ENCODE results near the gene MAP4. TPM values are rescaled to one million over a fixed set of nuclear protein-coding genes. Genes with fewer than 3 reads are reported as not detected.
"Not testable (repeated sequence)": the region's sequence is repeated elsewhere in the genome, so short reads cannot be mapped to it uniquely, and the experiment has no call there.

MAP4 gene
- polyA plus RNA-seq (2013, experiment 1 of 4): 140 TPM
- 140 TPM for polyA plus RNA-seq (2013, experiment 2 of 4)
- polyA plus RNA-seq (2013, experiment 3 of 4): 95.1 TPM
- 108 TPM for polyA plus RNA-seq (2013, experiment 4 of 4)

GRCh38 chr3:48016301-48016973, at the start of gene MAP4:
TSS of gene MAP4 (minus strand) at chr3:48016416. CDS start at chr3:47998860, 17,556 bp downstream.
- 83 to 92% methylated on average over 3 to 4 of the region's 4 CpGs for WGBS, 2 experiments
- no peaks in the 10 kb centered on the region for H3K4me1 ChIP-seq (ENCODE audit: control insufficient read depth, insufficient read depth, low read length)

GRCh38 chr3:48065035-48065434, 48.8 kb upstream of the MAP4 start:
- no peaks in the 10 kb centered on the region for H3K9me3 ChIP-seq (ENCODE audit: control insufficient read depth, low read length)
- H3K36me3 ChIP-seq (ENCODE audit: control insufficient read depth, insufficient read depth, low read length): peaks cover 5% of the 10 kb centered on the region
- H3K27ac ChIP-seq (ENCODE audit: insufficient read depth, low read depth, low read length, poor library complexity, severe bottlenecking): no peak overlapping the region
- H3K27me3 ChIP-seq (ENCODE audit: control insufficient read depth, insufficient read depth, low read length, poor library complexity, severe bottlenecking): no peaks in the 10 kb centered on the region
- no peak overlapping the region for H3K4me3 ChIP-seq (ENCODE audit: insufficient read depth, low read depth, low read length)
- WGBS, 2 experiments: 95 to 100% methylated on average over 1 of the region's 1 CpG
- no peaks in the 10 kb centered on the region for H3K4me1 ChIP-seq (ENCODE audit: control insufficient read depth, insufficient read depth, low read length)

More at GRCh38 chr3:48016301-48016973, at the start of gene MAP4:
- H3K4me3 ChIP-seq (ENCODE audit: insufficient read depth, low read depth, low read length): no peak within 1 kb of the TSS
- no peaks in the 10 kb centered on the region for H3K36me3 ChIP-seq (ENCODE audit: control insufficient read depth, insufficient read depth, low read length)
- no peaks in the 10 kb centered on the region for H3K9me3 ChIP-seq (ENCODE audit: control insufficient read depth, low read length)
- no peaks in the 10 kb centered on the region for H3K27me3 ChIP-seq (ENCODE audit: control insufficient read depth, insufficient read depth, low read length, poor library complexity, severe bottlenecking)
- H3K27ac ChIP-seq (ENCODE audit: insufficient read depth, low read depth, low read length, poor library complexity, severe bottlenecking): no peak within 1 kb of the TSS

GRCh38 chr3:48064292-48064829, 48.1 kb upstream of the MAP4 start:
- Histone ChIP-seq H3K4me1 (ENCODE audit: control insufficient read depth, insufficient read depth, low read length) (no peaks in the 10 kb centered on the region), H3K4me3 (ENCODE audit: insufficient read depth, low read depth, low read length) (no peak overlapping the region), H3K27ac (ENCODE audit: insufficient read depth, low read depth, low read length, poor library complexity, severe bottlenecking) (no peak overlapping the region), H3K27me3 (ENCODE audit: control insufficient read depth, insufficient read depth, low read length, poor library complexity, severe bottlenecking) (no peaks in the 10 kb centered on the region), H3K9me3 (ENCODE audit: control insufficient read depth, low read length) (no peaks in the 10 kb centered on the region), H3K36me3 (ENCODE audit: control insufficient read depth, insufficient read depth, low read length) (peaks cover 5% of the 10 kb centered on the region)
- 96 to 99% methylated on average over 3 of the region's 3 CpGs for WGBS, 2 experiments

- not testable (repeated sequence) for H3K9me3 ChIP-seq (ENCODE audit: control insufficient read depth, low read length); H3K36me3 ChIP-seq (ENCODE audit: control insufficient read depth, insufficient read depth, low read length); H3K27me3 ChIP-seq (ENCODE audit: control insufficient read depth, insufficient read depth, low read length, poor library complexity, severe bottlenecking); H3K27ac ChIP-seq (ENCODE audit: insufficient read depth, low read depth, low read length, poor library complexity, severe bottlenecking); H3K4me3 ChIP-seq (ENCODE audit: insufficient read depth, low read depth, low read length); H3K4me1 ChIP-seq (ENCODE audit: control insufficient read depth, insufficient read depth, low read length)
- WGBS, 2 experiments: 96 to 98% methylated on average over 29 to 33 of the region's 33 CpGs
Measured at GRCh38 chr3:48061586-48061985, 45.4 kb upstream of the MAP4 start.

GRCh38 chr3:48058091-48058490, 41.9 kb upstream of the MAP4 start:
- 92 to 100% methylated on average over 2 to 3 of the region's 6 CpGs for WGBS, 2 experiments
- Histone ChIP-seq H3K27me3 (ENCODE audit: control insufficient read depth, insufficient read depth, low read length, poor library complexity, severe bottlenecking) (no peaks in the 10 kb centered on the region), H3K4me3 (ENCODE audit: insufficient read depth, low read depth, low read length) (no peak overlapping the region)

GRCh38 chr3:48057521-48057920, 41.3 kb upstream of the MAP4 start:
- no peak overlapping the region for H3K4me3 ChIP-seq (ENCODE audit: insufficient read depth, low read depth, low read length)
- WGBS, 2 experiments: 98 to 100% methylated on average over 2 of the region's 2 CpGs
- H3K9me3 ChIP-seq (ENCODE audit: control insufficient read depth, low read length): no peaks in the 10 kb centered on the region
- no peak overlapping the region for H3K27ac ChIP-seq (ENCODE audit: insufficient read depth, low read depth, low read length, poor library complexity, severe bottlenecking)
- no peaks in the 10 kb centered on the region for H3K27me3 ChIP-seq (ENCODE audit: control insufficient read depth, insufficient read depth, low read length, poor library complexity, severe bottlenecking)
- H3K36me3 ChIP-seq (ENCODE audit: control insufficient read depth, insufficient read depth, low read length): no peaks in the 10 kb centered on the region
- no peaks in the 10 kb centered on the region for H3K4me1 ChIP-seq (ENCODE audit: control insufficient read depth, insufficient read depth, low read length)

More at GRCh38 chr3:48058091-48058490, 41.9 kb upstream of the MAP4 start:
- Histone ChIP-seq H3K36me3 (ENCODE audit: control insufficient read depth, insufficient read depth, low read length) (peaks cover 4% of the 10 kb centered on the region), H3K4me1 (ENCODE audit: control insufficient read depth, insufficient read depth, low read length) (no peaks in the 10 kb centered on the region), H3K9me3 (ENCODE audit: control insufficient read depth, low read length) (no peaks in the 10 kb centered on the region), H3K27ac (ENCODE audit: insufficient read depth, low read depth, low read length, poor library complexity, severe bottlenecking) (no peak overlapping the region)

GRCh38 chr3:48047841-48048464, 31.7 kb upstream of the MAP4 start:
- H3K4me3 ChIP-seq (ENCODE audit: insufficient read depth, low read depth, low read length): no peak overlapping the region
- H3K9me3 ChIP-seq (ENCODE audit: control insufficient read depth, low read length): no peaks in the 10 kb centered on the region
- no peaks in the 10 kb centered on the region for H3K36me3 ChIP-seq (ENCODE audit: control insufficient read depth, insufficient read depth, low read length)
- H3K27me3 ChIP-seq (ENCODE audit: control insufficient read depth, insufficient read depth, low read length, poor library complexity, severe bottlenecking): no peaks in the 10 kb centered on the region
- peak overlapping the region; percentile 50 for H3K27ac ChIP-seq (ENCODE audit: insufficient read depth, low read depth, low read length, poor library complexity, severe bottlenecking)
- no peaks in the 10 kb centered on the region for H3K4me1 ChIP-seq (ENCODE audit: control insufficient read depth, insufficient read depth, low read length)

GRCh38 chr3:48042071-48042760, 26.0 kb upstream of the MAP4 start:
- Histone ChIP-seq H3K27ac (ENCODE audit: insufficient read depth, low read depth, low read length, poor library complexity, severe bottlenecking) (no peak overlapping the region), H3K36me3 (ENCODE audit: control insufficient read depth, insufficient read depth, low read length) (no peaks in the 10 kb centered on the region)

GRCh38 chr3:48039487-48040190, 23.4 kb upstream of the MAP4 start:
- no peaks in the 10 kb centered on the region for H3K36me3 ChIP-seq (ENCODE audit: control insufficient read depth, insufficient read depth, low read length)
- 68 to 73% methylated on average over 1 of the region's 1 CpG for WGBS, 2 experiments
- no peak overlapping the region for H3K4me3 ChIP-seq (ENCODE audit: insufficient read depth, low read depth, low read length)
- H3K27ac ChIP-seq (ENCODE audit: insufficient read depth, low read depth, low read length, poor library complexity, severe bottlenecking): peak overlapping the region; percentile 93
- H3K9me3 ChIP-seq (ENCODE audit: control insufficient read depth, low read length): no peaks in the 10 kb centered on the region
- H3K27me3 ChIP-seq (ENCODE audit: control insufficient read depth, insufficient read depth, low read length, poor library complexity, severe bottlenecking): no peaks in the 10 kb centered on the region
- H3K4me1 ChIP-seq (ENCODE audit: control insufficient read depth, insufficient read depth, low read length): peaks cover 14% of the 10 kb centered on the region

More at GRCh38 chr3:48042071-48042760, 26.0 kb upstream of the MAP4 start:
- peaks cover 14% of the 10 kb centered on the region for H3K4me1 ChIP-seq (ENCODE audit: control insufficient read depth, insufficient read depth, low read length)
- 97 to 100% methylated on average over 2 to 3 of the region's 3 CpGs for WGBS, 2 experiments
- no peaks in the 10 kb centered on the region for H3K9me3 ChIP-seq (ENCODE audit: control insufficient read depth, low read length)
- no peak overlapping the region for H3K4me3 ChIP-seq (ENCODE audit: insufficient read depth, low read depth, low read length)
- no peaks in the 10 kb centered on the region for H3K27me3 ChIP-seq (ENCODE audit: control insufficient read depth, insufficient read depth, low read length, poor library complexity, severe bottlenecking)

Data from ectodermal cell (in vitro differentiated cells).